T47D (cell line): ENCODE data around the gene SLC22A2.

ENCODE experiments used
- DNase-seq, 2 experiments: peaks; one replicate each; pipeline versions ENCODE4 v3.0.0 to v3.0.0-alpha.2; 2011 to 2012; ENCODE audit warnings: low read depth in 1 of 2, low spot score in 1 of 2
- JUND ChIP-seq: IDR thresholded peaks from 2 replicates; pipeline ENCODE4 v1.6.1; 2012; ENCODE audit warnings: low read depth
- in situ Hi-C: cut with HindIII; loops from 2 replicates; pipeline ENCODE4 v1.10.0; 2016; ENCODE audit warnings: low sequenced_read_pairs, low pct_unique_long_range_greater_than_20kb

SLC22A2 gene

DNA sequence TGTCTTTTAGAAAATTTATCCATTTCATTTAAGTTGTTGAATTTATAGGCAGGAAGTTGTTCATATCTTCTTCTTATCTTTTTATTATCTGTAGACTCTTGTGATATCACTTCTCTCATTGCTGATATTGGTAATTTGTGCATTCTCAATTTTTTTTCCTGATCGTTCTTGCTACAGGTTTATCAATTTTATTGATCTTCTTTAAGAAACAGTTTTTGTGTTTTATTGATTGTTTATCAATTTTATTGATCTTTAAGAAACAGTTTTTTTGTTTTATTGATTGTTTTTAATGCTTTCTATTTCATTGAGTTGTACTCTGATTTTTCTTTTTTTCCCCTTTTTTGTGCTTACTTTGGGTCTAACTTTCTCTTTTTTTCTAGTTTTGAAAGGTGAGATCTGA, 23.8 kb upstream of the SLC22A2 start:
- no peak for DNase-seq
- in situ Hi-C loops: no loop called here
- TF ChIP-seq JUND: no peak

DNA sequence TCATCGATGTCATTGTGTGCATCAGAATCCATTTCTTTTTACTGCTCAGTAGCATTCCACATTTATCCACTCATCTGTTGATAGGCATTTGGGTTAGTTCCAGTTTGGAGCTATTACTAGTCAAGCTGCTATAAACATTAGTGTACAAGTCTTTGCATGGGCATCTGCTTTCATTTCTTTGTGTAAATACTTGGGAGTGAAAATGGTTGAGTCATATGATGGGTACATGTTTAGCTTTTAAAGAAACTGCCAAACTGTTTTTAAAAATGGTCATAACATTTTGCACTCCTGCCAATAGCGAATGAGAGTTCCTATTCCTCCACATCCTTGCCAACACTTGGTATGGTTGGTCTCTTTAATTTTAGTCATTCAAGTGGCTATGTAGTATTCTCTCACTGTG, 21.2 kb upstream of the SLC22A2 start:
- DNase-seq: no peak
- in situ Hi-C loops: no loop called here
- no peak for TF ChIP-seq JUND

DNA sequence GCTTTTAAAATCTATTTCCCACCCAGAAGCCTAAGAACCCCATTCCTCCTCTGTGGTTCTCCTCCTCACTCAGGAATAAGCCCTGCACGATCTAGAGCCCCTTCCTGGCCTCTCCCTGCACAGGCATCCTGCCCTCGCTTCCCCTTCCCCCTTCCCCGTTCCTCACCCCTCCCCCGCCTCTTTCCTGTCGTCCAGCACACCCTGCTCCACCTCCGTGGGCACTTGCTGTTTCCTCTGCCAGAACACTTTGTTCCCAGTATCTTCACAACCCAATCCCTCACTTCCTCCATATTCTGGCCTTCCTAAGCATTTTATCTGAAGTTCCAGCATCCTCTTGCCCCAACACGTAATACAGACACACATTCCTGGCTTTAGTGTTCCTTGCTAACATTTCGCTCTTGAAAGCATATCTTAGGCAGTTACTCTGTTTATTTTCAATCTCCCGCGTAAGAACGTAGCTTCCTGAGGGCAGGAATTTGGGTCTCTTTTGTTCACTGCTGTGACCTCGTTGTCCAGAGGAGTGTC, 20.2 kb upstream of the SLC22A2 start:
- in situ Hi-C loops: no loop called here
- DNase-seq: no peak
- TF ChIP-seq JUND: no peak

DNA sequence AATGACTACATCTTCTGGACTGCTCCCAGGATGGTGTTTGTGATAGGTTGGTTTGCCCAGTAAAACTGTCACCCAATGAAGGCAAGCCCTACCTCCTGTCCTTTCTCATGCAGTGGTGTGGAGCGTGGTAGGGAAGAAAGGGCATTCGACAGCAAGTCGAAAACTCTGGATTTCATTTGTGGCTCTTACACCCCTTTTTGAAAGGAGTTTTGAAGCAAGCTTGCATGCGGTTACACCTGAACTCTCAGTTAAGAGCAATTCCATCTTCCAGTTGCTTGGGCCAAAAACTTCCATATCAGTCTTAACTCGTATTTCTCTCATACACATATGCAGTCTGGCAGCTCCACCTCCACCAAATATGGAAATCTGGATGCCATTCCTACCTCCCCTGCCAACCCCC, 19.7 kb upstream of the SLC22A2 start:
- TF ChIP-seq JUND: no peak
- DNase-seq: no peak
- in situ Hi-C loops: no loop called here

DNA sequence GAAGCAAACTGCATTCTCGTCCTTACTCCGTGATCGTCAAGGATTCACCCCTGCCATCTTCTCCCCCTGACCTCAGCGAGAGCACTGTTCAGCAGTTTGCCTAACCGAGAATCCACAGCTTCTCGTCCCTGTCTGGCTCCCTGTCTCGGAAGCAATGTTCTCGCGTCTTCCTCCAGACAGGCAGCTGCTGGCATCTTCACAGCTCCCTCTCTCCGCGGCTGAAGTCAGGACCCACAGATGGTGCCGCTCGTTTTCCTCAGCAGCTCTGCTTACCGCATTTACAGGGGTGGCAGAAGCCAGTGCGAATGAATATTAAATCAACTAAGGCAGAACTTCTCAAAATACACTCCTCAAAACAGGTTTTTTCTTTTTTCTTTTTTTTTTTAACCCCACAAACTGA, 18.9 kb upstream of the SLC22A2 start:
- no peak for DNase-seq
- in situ Hi-C loops: no loop called here

DNA sequence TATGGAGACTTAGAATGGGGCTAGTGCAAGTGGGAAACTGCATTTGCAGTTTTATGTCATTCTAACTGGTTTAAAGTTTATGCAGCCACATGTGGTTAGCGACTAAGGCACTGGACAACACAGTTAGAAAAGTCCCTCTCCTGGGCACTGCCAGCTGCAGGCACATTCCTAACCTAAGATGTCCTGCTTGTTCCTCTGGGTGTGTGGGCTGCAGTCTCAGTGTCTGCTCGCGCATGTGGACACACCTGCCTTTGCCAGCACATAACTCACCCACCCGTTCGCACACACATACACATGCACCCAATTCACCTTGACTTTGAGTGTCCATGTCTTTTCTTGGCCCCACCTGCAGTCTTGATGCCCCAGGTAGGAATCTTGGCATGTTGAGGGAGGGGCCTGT, 18.5 kb upstream of the SLC22A2 start:
- in situ Hi-C loops: no loop called here
- DNase-seq: no peak
- TF ChIP-seq JUND: no peak

More for the DNA sequence above, 18.9 kb upstream of the SLC22A2 start:
- no peak for TF ChIP-seq JUND

DNA sequence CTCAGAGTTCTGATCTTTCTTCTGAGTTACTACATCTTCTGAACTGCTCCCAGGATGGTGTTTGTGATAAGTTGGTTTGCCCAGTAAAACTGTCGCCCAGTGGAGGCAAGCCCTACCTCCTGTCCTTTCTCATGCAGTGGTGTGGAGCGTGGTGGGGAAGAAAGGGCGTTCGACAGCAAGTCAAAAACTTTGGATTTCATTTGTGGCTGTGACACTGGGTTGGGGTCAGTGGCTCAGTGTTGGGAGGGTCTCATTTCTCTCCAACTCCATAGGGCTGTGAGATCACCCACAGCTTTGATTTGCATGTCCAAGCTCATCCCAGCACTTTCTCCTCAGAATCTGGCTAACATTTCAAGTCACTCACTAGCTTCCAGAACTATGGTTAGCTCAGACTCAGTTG, 17.5 kb upstream of the SLC22A2 start:
- TF ChIP-seq JUND: no peak
- no peak for DNase-seq
- in situ Hi-C loops: no loop called here

DNA sequence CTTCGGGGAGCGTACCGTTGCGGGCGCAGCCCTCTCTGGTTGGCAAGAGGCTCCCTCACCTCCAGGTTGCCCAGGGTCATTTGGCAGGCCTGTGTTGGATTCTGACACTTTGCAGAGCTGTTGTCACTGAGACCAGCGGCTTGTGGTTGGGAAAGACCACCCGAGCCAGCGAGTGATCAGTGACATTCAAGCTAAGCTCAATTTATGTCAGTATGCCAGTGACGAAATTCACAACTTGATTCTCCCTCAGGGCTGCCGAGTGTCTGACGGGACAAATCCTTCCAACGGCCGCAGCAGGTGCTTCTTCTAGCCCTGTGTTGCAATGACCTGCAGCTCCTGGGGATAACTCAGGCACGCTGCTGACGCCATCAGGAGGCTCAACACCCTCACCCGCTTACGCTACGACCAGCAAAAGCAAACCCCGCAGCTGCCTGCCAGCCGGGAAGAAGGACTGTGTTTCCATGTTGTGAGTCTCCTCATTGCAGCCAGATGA, 16.9 kb upstream of the SLC22A2 start:
- no peak for DNase-seq
- no peak for TF ChIP-seq JUND
- in situ Hi-C loops: no loop called here

DNA sequence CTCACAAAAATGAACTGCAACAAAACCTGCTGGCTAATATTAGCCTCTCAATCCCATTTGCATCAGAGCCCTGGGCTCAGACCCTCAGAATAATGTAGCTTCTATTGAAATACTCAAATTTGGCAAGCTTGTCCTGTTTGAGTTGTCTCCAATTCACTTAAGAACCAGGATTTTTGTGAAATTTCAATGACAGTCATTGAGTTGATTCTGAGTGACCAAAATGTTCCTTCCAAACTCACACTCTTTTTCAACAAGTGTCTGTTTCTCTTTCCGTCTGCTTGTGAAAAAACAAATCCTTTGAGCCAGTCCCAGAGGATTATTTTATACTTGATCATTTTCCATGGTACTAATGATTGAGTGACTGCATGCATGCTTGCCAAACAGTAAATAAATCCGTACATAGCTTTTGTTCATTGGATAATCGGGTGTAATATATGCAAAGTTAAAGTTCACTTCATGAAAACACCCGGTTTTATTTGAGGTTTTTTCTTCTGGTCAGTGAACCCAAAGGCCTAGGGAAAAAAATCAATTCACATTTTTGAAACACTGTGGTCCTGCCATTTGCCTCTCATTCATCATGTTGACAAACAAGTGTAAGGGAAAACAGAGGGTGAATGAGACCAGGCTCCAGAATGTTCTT, 16.4 kb upstream of the SLC22A2 start:
- DNase-seq: no peak
- in situ Hi-C loops: no loop called here
- no peak for TF ChIP-seq JUND

DNA sequence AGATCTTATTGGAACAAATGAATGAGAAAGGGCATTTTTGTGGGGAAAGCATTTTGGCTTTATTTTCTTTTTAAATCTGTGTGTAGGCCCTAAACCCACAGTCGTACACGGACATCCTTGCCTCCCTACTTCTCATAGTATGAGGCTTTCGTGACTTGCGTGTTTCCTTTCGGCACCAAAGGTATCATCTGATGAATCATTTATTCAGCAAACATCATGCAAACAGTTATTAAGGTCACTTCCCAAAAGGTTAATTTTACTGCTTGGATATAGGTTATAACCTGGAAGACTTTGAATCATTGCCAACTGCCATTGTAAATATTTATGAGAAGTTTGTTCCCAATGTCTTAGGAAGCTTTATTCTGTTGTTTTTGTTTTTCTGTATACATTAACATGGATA, 15.1 kb upstream of the SLC22A2 start:
- in situ Hi-C loops: no loop called here
- no peak for DNase-seq
- no peak for TF ChIP-seq JUND

DNA sequence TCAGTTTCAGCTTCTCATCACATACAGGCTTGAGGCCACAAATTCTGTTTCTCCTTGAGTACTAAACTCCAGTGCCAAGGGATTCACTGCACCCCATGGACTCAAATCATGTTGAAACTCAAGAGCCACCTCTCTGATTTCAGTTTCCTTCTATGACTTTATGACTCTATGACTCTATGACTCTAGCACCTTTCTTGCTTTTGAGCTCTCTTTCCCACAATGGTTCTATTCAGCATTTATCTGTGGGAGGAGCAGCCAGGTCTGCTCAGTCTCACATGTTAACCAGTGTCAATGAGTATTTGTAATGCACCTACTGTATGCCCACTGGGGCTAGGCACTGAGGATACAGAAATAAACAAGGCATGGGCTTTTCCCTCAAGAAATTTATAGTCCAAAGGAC, 14.6 kb upstream of the SLC22A2 start:
- TF ChIP-seq JUND: no peak
- in situ Hi-C loops: no loop called here
- DNase-seq: no peak

DNA sequence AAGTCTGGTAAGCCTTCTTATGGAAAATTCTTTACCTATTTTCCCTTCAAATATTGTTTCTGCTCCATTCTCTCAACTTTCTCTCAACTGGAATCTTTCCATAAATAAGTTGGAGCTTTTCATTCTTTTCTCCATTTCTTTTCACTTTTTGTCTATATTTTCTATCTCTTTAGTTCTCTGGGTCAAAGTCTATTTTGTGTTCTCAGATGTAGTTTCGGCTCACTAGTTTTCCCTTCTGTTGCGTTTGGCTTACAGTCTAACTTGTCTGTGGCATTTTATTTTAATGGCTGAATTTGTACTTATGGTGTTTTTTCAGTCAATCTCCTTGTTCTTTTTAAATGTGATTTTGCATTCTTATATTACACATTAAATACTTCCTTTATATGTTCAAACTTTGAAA, 14.1 kb upstream of the SLC22A2 start:
- TF ChIP-seq JUND: no peak
- in situ Hi-C loops: no loop called here
- no peak for DNase-seq

DNA sequence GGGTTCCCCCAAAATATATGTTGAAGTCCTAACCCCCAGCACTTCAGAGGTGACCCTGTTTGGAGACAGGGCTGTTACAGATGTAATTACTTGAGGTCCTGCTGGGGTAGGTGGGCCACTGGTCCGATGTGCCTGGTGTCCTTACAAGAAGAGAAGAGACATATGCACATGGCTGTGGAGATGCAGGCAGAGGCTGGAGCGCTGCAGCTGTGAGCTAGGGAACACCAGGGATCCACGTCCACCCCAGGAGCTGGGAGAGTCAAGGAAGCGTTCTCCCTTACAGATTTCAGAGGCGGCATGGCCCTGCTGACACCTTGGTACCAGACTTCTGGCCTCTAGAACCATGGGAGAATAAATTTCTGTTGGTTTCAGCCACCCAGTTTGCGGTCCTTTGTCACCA, 11.7 kb upstream of the SLC22A2 start:
- no peak for TF ChIP-seq JUND
- in situ Hi-C loops: no loop called here
- DNase-seq: no peak

DNA sequence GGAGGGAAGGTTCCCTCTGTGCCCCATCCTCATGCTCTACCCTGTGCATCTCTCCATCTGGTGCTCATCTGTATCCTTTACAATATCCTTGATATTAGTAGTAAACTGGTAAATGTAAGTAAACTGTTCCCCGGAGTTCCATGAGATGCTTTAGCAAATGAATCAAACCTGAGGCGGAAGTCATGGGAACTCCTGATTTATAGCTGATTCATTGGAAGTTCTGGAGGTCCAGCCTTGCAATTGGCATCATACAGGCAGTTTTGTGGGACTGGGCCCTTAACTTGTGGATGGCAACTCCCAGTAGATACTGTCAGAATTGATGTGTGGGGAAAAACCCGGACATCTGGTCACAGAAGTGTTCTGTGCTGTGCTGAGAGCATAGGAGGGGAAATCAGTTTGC, 11.2 kb upstream of the SLC22A2 start:
- in situ Hi-C loops: no loop called here
- TF ChIP-seq JUND: no peak
- no peak for DNase-seq
